HL-60 (cell line): ENCODE results near the gene CRYBB1.

Experiments
- DNase-seq, 2 experiments: peaks; one replicate each; pipeline ENCODE4 v3.0.0-alpha.2; 2010 to 2020; ENCODE audit warnings: low read depth in 1 of 2, low spot score in 1 of 2
- H3K27ac ChIP-seq: fragments of 250-450 bp; sonication (Bioruptor Pico); replicated peaks from 2 replicates; pipeline ENCODE4 v1.5.1; 2020; ENCODE audit warnings: mild to moderate bottlenecking, moderate library complexity
- H3K27me3 ChIP-seq: fragments of 250-450 bp; sonication (Bioruptor Pico); 2 replicates; pipeline ENCODE4 v1.5.1; 2021; ENCODE audit warnings: mild to moderate bottlenecking, moderate library complexity; ENCODE audit not compliant: insufficient read depth, poor library complexity, severe bottlenecking
- H3K4me3 ChIP-seq: replicated peaks from 2 replicates; pipeline ENCODE4 v1.5.1; 2011; ENCODE audit warnings: mild to moderate bottlenecking, control low read depth, low read length; ENCODE audit not compliant: insufficient read depth
- GABPA ChIP-seq: IDR thresholded peaks from 2 replicates; pipeline ENCODE4 v1.6.1; 2012; ENCODE audit warnings: low read depth
- POLR2AphosphoS5 ChIP-seq: IDR thresholded peaks from 2 replicates; pipeline ENCODE4 v1.6.1; 2012; ENCODE audit warnings: low read depth
- SPI1 ChIP-seq: IDR thresholded peaks from 2 replicates; pipeline ENCODE4 v1.6.1; 2012; ENCODE audit warnings: low read depth, mild to moderate bottlenecking, borderline replicate concordance
- microRNA-seq: library from miRNA; unstranded; fragments of <30 nt; microRNA quantifications from one replicate; pipeline ENCODE4, GENCODE V29; 2018
- TF ChIP-seq, protein P1 (sequence below): IDR thresholded peaks from one replicate; pipeline ENCODE4 v1.5.1; 2011; ENCODE audit warnings: low read length, control low read depth, inconsistent platforms; ENCODE audit not compliant: insufficient read depth
- TF ChIP-seq, protein P2 (sequence below): IDR thresholded peaks from 2 replicates; pipeline ENCODE4 v1.6.1; 2012; ENCODE audit warnings: low read depth; ENCODE audit not compliant: insufficient replicate concordance

CRYBB1 gene

DNA sequence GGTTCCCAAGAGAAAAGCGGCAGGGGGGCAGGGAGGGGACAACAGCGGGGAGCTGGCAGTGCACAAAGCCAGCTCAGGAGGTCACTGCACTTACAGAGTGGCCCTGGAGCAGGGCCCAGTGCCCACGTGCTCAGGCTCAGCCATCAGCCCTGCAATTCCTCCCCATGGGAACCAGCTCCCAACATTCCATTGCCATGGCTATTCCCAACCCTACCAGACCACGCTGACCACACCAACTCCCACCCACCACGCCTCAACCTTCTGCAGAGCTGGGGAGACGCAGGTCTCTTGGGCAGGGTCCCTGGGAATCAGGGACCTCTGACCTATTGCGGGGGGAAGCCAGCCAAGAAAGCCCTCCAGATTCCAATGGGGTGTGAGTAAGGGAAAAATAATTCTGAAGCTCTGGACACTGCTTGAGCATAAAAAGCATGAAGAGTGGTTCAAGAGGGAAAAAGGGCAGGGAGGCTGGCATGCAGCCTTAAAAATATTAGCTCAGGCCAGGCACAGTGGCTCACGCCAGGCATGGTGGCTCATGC is 67.3 kb downstream of the CRYBB1 start:
- no peak for TF ChIP-seq POLR2AphosphoS5
- no peak for TF ChIP-seq GABPA
- TF ChIP-seq, protein P1, sequence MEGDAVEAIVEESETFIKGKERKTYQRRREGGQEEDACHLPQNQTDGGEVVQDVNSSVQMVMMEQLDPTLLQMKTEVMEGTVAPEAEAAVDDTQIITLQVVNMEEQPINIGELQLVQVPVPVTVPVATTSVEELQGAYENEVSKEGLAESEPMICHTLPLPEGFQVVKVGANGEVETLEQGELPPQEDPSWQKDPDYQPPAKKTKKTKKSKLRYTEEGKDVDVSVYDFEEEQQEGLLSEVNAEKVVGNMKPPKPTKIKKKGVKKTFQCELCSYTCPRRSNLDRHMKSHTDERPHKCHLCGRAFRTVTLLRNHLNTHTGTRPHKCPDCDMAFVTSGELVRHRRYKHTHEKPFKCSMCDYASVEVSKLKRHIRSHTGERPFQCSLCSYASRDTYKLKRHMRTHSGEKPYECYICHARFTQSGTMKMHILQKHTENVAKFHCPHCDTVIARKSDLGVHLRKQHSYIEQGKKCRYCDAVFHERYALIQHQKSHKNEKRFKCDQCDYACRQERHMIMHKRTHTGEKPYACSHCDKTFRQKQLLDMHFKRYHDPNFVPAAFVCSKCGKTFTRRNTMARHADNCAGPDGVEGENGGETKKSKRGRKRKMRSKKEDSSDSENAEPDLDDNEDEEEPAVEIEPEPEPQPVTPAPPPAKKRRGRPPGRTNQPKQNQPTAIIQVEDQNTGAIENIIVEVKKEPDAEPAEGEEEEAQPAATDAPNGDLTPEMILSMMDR: no peak
- Histone ChIP-seq H3K4me3 (no peak overlapping the region), H3K27me3 (no peaks in the 10 kb centered on the region), H3K27ac (no peak overlapping the region)
- DNase-seq: no peak

DNA sequence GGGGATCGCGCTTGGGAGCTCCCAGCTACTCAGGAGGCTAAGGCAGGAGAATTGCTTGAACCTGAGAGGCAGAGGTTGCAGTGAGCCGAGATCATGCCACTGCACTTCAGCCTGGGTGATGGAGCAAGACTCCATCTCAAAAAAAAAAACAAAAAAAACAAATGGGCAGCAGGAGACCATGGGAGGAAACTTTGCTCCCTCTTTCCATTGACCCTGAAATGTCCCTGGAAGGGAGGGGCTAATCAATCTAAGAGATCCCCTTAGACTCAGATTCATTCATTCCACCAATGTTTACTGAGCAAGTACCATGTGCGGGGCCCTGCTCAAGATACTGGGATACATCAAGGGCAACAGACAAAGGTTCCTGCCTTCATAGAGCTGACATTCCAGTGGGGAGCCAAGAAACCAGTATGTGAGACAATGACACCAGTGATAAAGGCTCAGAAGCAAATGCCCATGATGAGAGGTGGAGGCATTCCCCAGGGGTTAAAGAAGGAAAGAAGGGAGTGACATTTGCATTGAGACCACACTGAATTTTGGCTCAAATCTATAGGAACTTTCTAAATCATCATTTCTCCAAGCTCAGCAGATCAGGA is 67.8 kb downstream of the CRYBB1 start:
- Histone ChIP-seq H3K4me3 (no peak overlapping the region), H3K27me3 (no peaks in the 10 kb centered on the region), H3K27ac (no peak overlapping the region)
- no peak for DNase-seq
- TF ChIP-seq GABPA: no peak
- TF ChIP-seq SPI1: no peak
- TF ChIP-seq, protein P1: no peak
- TF ChIP-seq POLR2AphosphoS5: no peak
- TF ChIP-seq, protein P2, sequence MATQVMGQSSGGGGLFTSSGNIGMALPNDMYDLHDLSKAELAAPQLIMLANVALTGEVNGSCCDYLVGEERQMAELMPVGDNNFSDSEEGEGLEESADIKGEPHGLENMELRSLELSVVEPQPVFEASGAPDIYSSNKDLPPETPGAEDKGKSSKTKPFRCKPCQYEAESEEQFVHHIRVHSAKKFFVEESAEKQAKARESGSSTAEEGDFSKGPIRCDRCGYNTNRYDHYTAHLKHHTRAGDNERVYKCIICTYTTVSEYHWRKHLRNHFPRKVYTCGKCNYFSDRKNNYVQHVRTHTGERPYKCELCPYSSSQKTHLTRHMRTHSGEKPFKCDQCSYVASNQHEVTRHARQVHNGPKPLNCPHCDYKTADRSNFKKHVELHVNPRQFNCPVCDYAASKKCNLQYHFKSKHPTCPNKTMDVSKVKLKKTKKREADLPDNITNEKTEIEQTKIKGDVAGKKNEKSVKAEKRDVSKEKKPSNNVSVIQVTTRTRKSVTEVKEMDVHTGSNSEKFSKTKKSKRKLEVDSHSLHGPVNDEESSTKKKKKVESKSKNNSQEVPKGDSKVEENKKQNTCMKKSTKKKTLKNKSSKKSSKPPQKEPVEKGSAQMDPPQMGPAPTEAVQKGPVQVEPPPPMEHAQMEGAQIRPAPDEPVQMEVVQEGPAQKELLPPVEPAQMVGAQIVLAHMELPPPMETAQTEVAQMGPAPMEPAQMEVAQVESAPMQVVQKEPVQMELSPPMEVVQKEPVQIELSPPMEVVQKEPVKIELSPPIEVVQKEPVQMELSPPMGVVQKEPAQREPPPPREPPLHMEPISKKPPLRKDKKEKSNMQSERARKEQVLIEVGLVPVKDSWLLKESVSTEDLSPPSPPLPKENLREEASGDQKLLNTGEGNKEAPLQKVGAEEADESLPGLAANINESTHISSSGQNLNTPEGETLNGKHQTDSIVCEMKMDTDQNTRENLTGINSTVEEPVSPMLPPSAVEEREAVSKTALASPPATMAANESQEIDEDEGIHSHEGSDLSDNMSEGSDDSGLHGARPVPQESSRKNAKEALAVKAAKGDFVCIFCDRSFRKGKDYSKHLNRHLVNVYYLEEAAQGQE: no peak

Small RNA genes lying within 50 kb of the gene (microRNA-seq; reads per million reads assigned to microRNA genes)
- 45.8 reads per million, percentile 60 among the genes with 10 or more reads in this experiment for gene MIR548J
